HG03097 (cell line): ENCODE results near the gene AMHR2.

Source experiments
- ATAC-seq: cut with Tn5 transposase; IDR thresholded peaks from one replicate; pipeline ENCODE4 v1.9.1; 2021; ENCODE audit not compliant: unreplicated experiment, low FRiP score

The AMHR2 gene

GRCh38 chr12:53451661-53452158, 28.1 kb downstream of the AMHR2 start, which contains the start of gene PCBP2:
PCBP2 (plus strand) TSS chr12:53452102; CDS start chr12:53454801, 2,699 bp downstream.
- peak; percentile 97 for ATAC-seq

- ATAC-seq, result no peak
Measured at GRCh38 chr12:53452159-53453077, 28.8 kb downstream of the AMHR2 start.

- ATAC-seq, result no peak
Measured at GRCh38 chr12:53453953-53454640, 30.4 kb downstream of the AMHR2 start.

- no peak for ATAC-seq
Measured at GRCh38 chr12:53454707-53455106, 31.1 kb downstream of the AMHR2 start.

- ATAC-seq, result no peak
Measured at GRCh38 chr12:53456654-53457366, 33.2 kb downstream of the AMHR2 start.

- no peak for ATAC-seq
Measured at GRCh38 chr12:53459097-53459496, 35.4 kb downstream of the AMHR2 start.

GRCh38 chr12:53461059-53461458, 37.4 kb downstream of the AMHR2 start:
- no peak for ATAC-seq

- no peak for ATAC-seq
Measured at GRCh38 chr12:53461591-53461990, 37.9 kb downstream of the AMHR2 start.

- no peak for ATAC-seq
Measured at GRCh38 chr12:53462935-53463334, 39.3 kb downstream of the AMHR2 start.

GRCh38 chr12:53463802-53464560, 40.3 kb downstream of the AMHR2 start:
- no peak for ATAC-seq

- no peak for ATAC-seq
Measured at GRCh38 chr12:53464685-53465418, 41.2 kb downstream of the AMHR2 start.

- no peak for ATAC-seq
Measured at GRCh38 chr12:53465679-53466078, 42.0 kb downstream of the AMHR2 start.

- no peak for ATAC-seq
Measured at GRCh38 chr12:53466640-53467039, 43.0 kb downstream of the AMHR2 start.

GRCh38 chr12:53467082-53467481, 43.4 kb downstream of the AMHR2 start:
- ATAC-seq, result no peak

- no peak for ATAC-seq
Measured at GRCh38 chr12:53467880-53468279, 44.2 kb downstream of the AMHR2 start.

- no peak for ATAC-seq
Measured at GRCh38 chr12:53468282-53468681, 44.6 kb downstream of the AMHR2 start.

- no peak for ATAC-seq
Measured at GRCh38 chr12:53472056-53472582, 48.5 kb downstream of the AMHR2 start.

- no peak for ATAC-seq
Measured at GRCh38 chr12:53474077-53474476, 50.4 kb downstream of the AMHR2 start.

GRCh38 chr12:53474819-53475218, 51.2 kb downstream of the AMHR2 start:
- no peak for ATAC-seq
